HepG2 (cell line): ENCODE data around the gene SPRED2. TPM values are rescaled to one million over a fixed set of nuclear protein-coding genes. Genes with fewer than 3 reads are reported as not detected.

Experiments used
- ATAC-seq: fragments of 200-7000 bp; cut with Tn5 transposase; 3 replicates; pipeline ENCODE4 v1.9.1; 2020; ENCODE audit warnings: mild to moderate bottlenecking, moderate library complexity
- BruUV-seq: library from RNA; stranded (reverse); fragments of 400-500 nt; replicated peaks from 2 replicates; lab custom pipeline; 2021; lab: Mats Ljungman, UMichigan
- CTCF ChIA-PET: fragments of 300-600 bp; formaldehyde crosslinking; extraction: SDS; loops from one replicate; lab custom pipeline; 2021; ENCODE audit warnings: low total read pairs, inconsistent platforms, low intra/inter-chr PET ratio; lab: Yijun Ruan, JAX
- POLR2A ChIA-PET: fragments of 350-600 bp; sonication (Branson Sonifier 250); formaldehyde crosslinking; loops from one replicate; lab custom pipeline; 2020; ENCODE audit warnings: antibody characterized with exemption, inconsistent platforms; lab: Yijun Ruan, JAX
- DNase-seq: peaks from one replicate; pipeline ENCODE4 v3.0.0-alpha.2; 2015; ENCODE audit warnings: low spot score
- FAIRE-seq: peaks from 3 replicates; lab custom pipeline; 2011; peaks lifted over from hg19 to GRCh38; lab: Jason Lieb, UNC
- H2AFZ ChIP-seq: one replicate; pipeline ENCODE4 v1.6.1; 2011; ENCODE audit warnings: low read length, inconsistent platforms
- H3K27ac ChIP-seq: fragments of 300-600 bp; 3 replicates; pipeline ENCODE4 v1.8.0; 2011; ENCODE audit warnings: mixed run types, mild to moderate bottlenecking, mixed read lengths, low read length, inconsistent platforms; ENCODE audit not compliant: insufficient read depth; ENCODE audit errors: extremely low read length
- H3K27me3 ChIP-seq, 2 experiments: fragments of 200-600 bp in 1 of 2; 2 replicates in 1 of 2; 3 replicates in 1 of 2; pipeline versions ENCODE4 v1.6.0 to v1.8.0; 2011; ENCODE audit warnings: low read length in 2 of 2, mild to moderate bottlenecking in 2 of 2, moderate library complexity in 2 of 2, inconsistent platforms in 1 of 2; ENCODE audit not compliant: insufficient read depth in 2 of 2, control insufficient read depth in 1 of 2
- H3K36me3 ChIP-seq, 2 experiments: fragments of 200-600 bp in 1 of 2; replicated peaks in 1 of 2; 2 replicates in 1 of 2; 3 replicates in 1 of 2; pipeline versions ENCODE4 v1.5.1 to v1.8.0; 2011; ENCODE audit warnings: low read length in 2 of 2, inconsistent platforms in 1 of 2; ENCODE audit not compliant: insufficient read depth in 2 of 2, control insufficient read depth in 1 of 2
- H3K4me1 ChIP-seq: 2 replicates; pipeline ENCODE4 v1.5.1; 2012; ENCODE audit warnings: low read length, inconsistent platforms; ENCODE audit not compliant: insufficient read depth
- H3K4me2 ChIP-seq: 2 replicates; pipeline ENCODE4 v1.6.0; 2011; ENCODE audit warnings: low read depth, low read length, inconsistent platforms
- H3K4me3 ChIP-seq, 3 experiments: fragments of 200-600 bp in 1 of 3; sonication (generic), shearing (Covaris generic) in 1 of 3; replicated peaks in 1 of 3; 2 replicates each; pipeline ENCODE4 v1.5.1; 2011 to 2016; ENCODE audit warnings: low read length in 3 of 3, inconsistent platforms in 2 of 3, low read depth in 2 of 3, mild to moderate bottlenecking in 2 of 3, control low read depth in 1 of 3, mixed read lengths in 1 of 3; ENCODE audit not compliant: insufficient read depth in 1 of 3
- H3K79me2 ChIP-seq: one replicate; pipeline ENCODE4 v1.6.1; 2011; ENCODE audit warnings: low read length, inconsistent platforms; ENCODE audit not compliant: insufficient read depth
- H3K9ac ChIP-seq: 2 replicates; pipeline ENCODE4 v1.6.0; 2011; ENCODE audit warnings: mild to moderate bottlenecking, low read depth, low read length, inconsistent platforms; ENCODE audit not compliant: insufficient read depth
- H3K9me3 ChIP-seq: 2 replicates; pipeline ENCODE4 v1.5.1; 2012; ENCODE audit warnings: mild to moderate bottlenecking, low read length
- H4K20me1 ChIP-seq: 2 replicates; pipeline ENCODE4 v1.6.0; 2011; ENCODE audit warnings: inconsistent platforms, mild to moderate bottlenecking, low read length, moderate library complexity; ENCODE audit not compliant: insufficient read depth
- ARNTL ChIP-seq: sonication (generic); formaldehyde crosslinking; IDR thresholded peaks from 2 replicates; pipeline ENCODE4 v1.4.0; 2020; ENCODE audit warnings: mild to moderate bottlenecking, missing genetic modification reagents
- CAMTA2 ChIP-seq: sonication (generic); formaldehyde crosslinking; IDR thresholded peaks from 2 replicates; pipeline ENCODE4 v1.4.0; 2020; ENCODE audit warnings: mild to moderate bottlenecking, missing genetic modification reagents, borderline replicate concordance
- ETV6 ChIP-seq: sonication (generic); formaldehyde crosslinking; conservative IDR thresholded peaks from 2 replicates; pipeline ENCODE4 v1.4.0; 2020; ENCODE audit warnings: missing genetic modification reagents
- HMG20B ChIP-seq: conservative IDR thresholded peaks from 2 replicates; pipeline ENCODE4 v1.6.1; 2016; ENCODE audit warnings: missing genetic modification reagents, missing compliant biosample characterization
- MED1 ChIP-seq: sonication (generic); formaldehyde crosslinking; IDR thresholded peaks from 2 replicates; pipeline ENCODE4 v1.4.0; 2020; ENCODE audit warnings: missing genetic modification reagents
- ONECUT2 ChIP-seq: sonication (generic); formaldehyde crosslinking; IDR thresholded peaks from 2 replicates; pipeline ENCODE4 v1.4.0; 2020; ENCODE audit warnings: missing genetic modification reagents
- YY1 ChIP-seq: IDR thresholded peaks from 2 replicates; pipeline ENCODE4 v1.6.1; 2011; ENCODE audit warnings: low read length, low read depth, moderate library complexity, mild to moderate bottlenecking; ENCODE audit not compliant: insufficient read depth, insufficient replicate concordance
- ZBTB14 ChIP-seq: sonication (generic); formaldehyde crosslinking; IDR thresholded peaks from 2 replicates; pipeline ENCODE4 v1.4.0; 2020; ENCODE audit warnings: missing genetic modification reagents
- ZMAT3 ChIP-seq: sonication (generic); formaldehyde crosslinking; conservative IDR thresholded peaks from 2 replicates; pipeline ENCODE4 v1.7.0; 2021; ENCODE audit warnings: missing genetic modification reagents
- ZNF574 ChIP-seq: sonication (generic); formaldehyde crosslinking; IDR thresholded peaks from 2 replicates; pipeline ENCODE4 v1.4.0; 2020; ENCODE audit warnings: missing genetic modification reagents
- ZNF841 ChIP-seq: sonication (generic); formaldehyde crosslinking; IDR thresholded peaks from 2 replicates; pipeline ENCODE4 v1.8.1; 2023; ENCODE audit warnings: missing genetic modification reagents, borderline replicate concordance
- WGBS: methylation state at CpG from one replicate; pipeline ENCODE4 v1.1.6; 2017; ENCODE audit warnings: low lambda C conversion rate; 5-methylcytosine and 5-hydroxymethylcytosine counted together
- in situ Hi-C: cut with HindIII; loops from 2 replicates; pipeline ENCODE4 v1.10.0; 2017; ENCODE audit warnings: low pct_unique_long_range_greater_than_20kb; ENCODE audit not compliant: extremely low pct_ligation_motif_present
- intact Hi-C: fragments of 100-400 bp; cut with micrococcal nuclease; formaldehyde crosslinking; loops from one replicate; pipeline ENCODE4 v1.10.0; 2022; ENCODE audit not compliant: unreplicated experiment
- polyA plus RNA-seq, 8 experiments: library from polyadenylated mRNA; depleted of rRNA in 3 of 8; stranded (reverse) in 7 of 8; unstranded in 1 of 8; fragments of >200 nt; fragmentation: Illumina TruSeq in 4 of 8; extraction: Trizol in 4 of 8; gene quantifications; 2 replicates each; pipeline versions ENCODE4 v1.2.1 to v1.2.3, GENCODE V29; 2011 to 2016; ENCODE audit warnings: low read depth in 4 of 8, missing spikeins in 1 of 8, mixed read lengths in 1 of 8; ENCODE audit not compliant: insufficient read depth in 1 of 8
- total RNA-seq, 5 experiments: library from RNA; depleted of rRNA; stranded (reverse); fragments of >200 nt; fragmentation: Illumina TruSeq; extraction: Trizol; gene quantifications; 2 replicates each; pipeline ENCODE4 v1.2.3, GENCODE V29; 2016; ENCODE audit warnings: low read depth in 1 of 5
- TF ChIP-seq, protein P1 (sequence below): IDR thresholded peaks from 2 replicates; pipeline ENCODE4 v1.6.1; 2012; ENCODE audit warnings: inconsistent platforms
- TF ChIP-seq, protein P2 (sequence below): IDR thresholded peaks from 2 replicates; pipeline ENCODE4 v1.6.1; 2018; ENCODE audit warnings: missing genetic modification reagents, mild to moderate bottlenecking, missing compliant biosample characterization

The SPRED2 gene
- total and polyA plus RNA-seq, 2 of the 13 experiments (the other 11 are each of a cell fraction or from before 2014, with no cell fraction given): 13.0 to 37.0 TPM

- Histone ChIP-seq H3K4me2 (no peak overlapping the region), H3K27ac (no peak overlapping the region), H3K27me3 (no peaks in the 10 kb centered on the region), H3K36me3 (peaks cover 4 to 14% of the 10 kb centered on the region in 2 experiments; a peak in 3 of 5 replicates), H3K9ac (no peak overlapping the region), H3K9me3 (no peaks in the 10 kb centered on the region), H3K79me2 (peaks cover 95% of the 10 kb centered on the region), H3K4me3 (no peak overlapping the region), H2AFZ (no peak overlapping the region), H4K20me1 (peaks cover 93% of the 10 kb centered on the region), H3K4me1 (peaks cover 51% of the 10 kb centered on the region)
- ChIA-PET CTCF (no interaction called here), POLR2A (no interaction called here)
- intact Hi-C loops (no loop called here), in situ Hi-C loops (no loop called here)
- no TSS peak for BruUV-seq
- 94% methylated on average over 2 of the region's 2 CpGs for WGBS
- DNase-seq (no peak), ATAC-seq (no peak), FAIRE-seq (no peak)
- TF ChIP-seq ONECUT2: no peak
- TF ChIP-seq HMG20B (CRISPR knock-in tag): no peak
- TF ChIP-seq ZMAT3 (CRISPR knock-in tag): no peak
- TF ChIP-seq ETV6 (CRISPR knock-in tag): no peak
- no peak for TF ChIP-seq ZNF841 (CRISPR knock-in tag)
- no peak for TF ChIP-seq CAMTA2 (CRISPR knock-in tag)
- no peak for TF ChIP-seq YY1
Observed at GRCh38 chr2:65409045-65409444, 23.4 kb downstream of the SPRED2 start.

GRCh38 chr2:65407240-65407639 lies 25.2 kb downstream of the SPRED2 start:
- Histone ChIP-seq H2AFZ (no peak overlapping the region), H3K79me2 (peaks cover 94% of the 10 kb centered on the region), H3K4me3 (no peak overlapping the region), H3K27ac (no peak overlapping the region), H3K36me3 (peaks cover 2 to 4% of the 10 kb centered on the region in 2 experiments; a peak in 3 of 5 replicates), H3K4me1 (peaks cover 33% of the 10 kb centered on the region), H3K4me2 (no peak overlapping the region), H4K20me1 (peaks cover 93% of the 10 kb centered on the region), H3K27me3 (no peaks in the 10 kb centered on the region), H3K9ac (no peak overlapping the region), H3K9me3 (no peaks in the 10 kb centered on the region)
- POLR2A ChIA-PET: interaction anchor here (0.8 to 1.0 kb wide), 2 partner anchors 11 to 277 kb away, joined by 3 read pairs; partner anchors contain the start of gene RAB1A
- no peak for FAIRE-seq
- ATAC-seq: no peak
- CTCF ChIA-PET: no interaction called here
- DNase-seq: no peak
- intact Hi-C loops (no loop called here), in situ Hi-C loops (no loop called here)
- no TSS peak for BruUV-seq
- 97% methylated on average over 2 of the region's 2 CpGs for WGBS
- TF ChIP-seq MED1: no peak
- no peak for TF ChIP-seq ARNTL (CRISPR knock-in tag)
- TF ChIP-seq ZNF574 (CRISPR knock-in tag): no peak
- TF ChIP-seq, protein P1, sequence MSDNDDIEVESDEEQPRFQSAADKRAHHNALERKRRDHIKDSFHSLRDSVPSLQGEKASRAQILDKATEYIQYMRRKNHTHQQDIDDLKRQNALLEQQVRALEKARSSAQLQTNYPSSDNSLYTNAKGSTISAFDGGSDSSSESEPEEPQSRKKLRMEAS: no peak
- TF ChIP-seq, protein P2, sequence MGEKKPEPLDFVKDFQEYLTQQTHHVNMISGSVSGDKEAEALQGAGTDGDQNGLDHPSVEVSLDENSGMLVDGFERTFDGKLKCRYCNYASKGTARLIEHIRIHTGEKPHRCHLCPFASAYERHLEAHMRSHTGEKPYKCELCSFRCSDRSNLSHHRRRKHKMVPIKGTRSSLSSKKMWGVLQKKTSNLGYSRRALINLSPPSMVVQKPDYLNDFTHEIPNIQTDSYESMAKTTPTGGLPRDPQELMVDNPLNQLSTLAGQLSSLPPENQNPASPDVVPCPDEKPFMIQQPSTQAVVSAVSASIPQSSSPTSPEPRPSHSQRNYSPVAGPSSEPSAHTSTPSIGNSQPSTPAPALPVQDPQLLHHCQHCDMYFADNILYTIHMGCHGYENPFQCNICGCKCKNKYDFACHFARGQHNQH (CRISPR knock-in tag): no peak
- TF ChIP-seq ZBTB14 (CRISPR knock-in tag): no peak
